Activated naive CD8-positive, alpha-beta T cell treated with anti-CD3 and anti-CD28 coated beads, Interleukin-2, amount 10 ng/mL, durations not matched to agents 7 days and 5 days (primary cell): Measurements from ENCODE around the gene HIRA. TPM values are rescaled to one million over a fixed set of nuclear protein-coding genes. Genes with fewer than 3 reads are reported as not detected.
"Not testable (repeated sequence)": the region's sequence is repeated elsewhere in the genome, so short reads cannot be mapped to it uniquely, and the experiment has no call there.

Source experiments
- ATAC-seq: fragments of 150-1000 bp; cut with Tn5 transposase; one replicate; pipeline ENCODE4 v1.10.0; 2021; ENCODE audit warnings: low read depth, moderate library complexity
- POLR2A ChIA-PET: fragments of 350-600 bp; sonication (Branson Sonifier 250); formaldehyde crosslinking; loops from one replicate; lab custom pipeline; 2021; ENCODE audit warnings: antibody characterized with exemption; lab: Charles Lee
- DNase-seq: peaks from one replicate; pipeline ENCODE4 v3.0.0; 2021
- H3K27ac Mint-ChIP-seq: one replicate; pipeline ENCODE4 v1.8.0; 2022; ENCODE audit warnings: mild to moderate bottlenecking, mixed read lengths
- H3K27me3 Mint-ChIP-seq: one replicate; pipeline ENCODE4 v1.8.0; 2022; ENCODE audit warnings: mild to moderate bottlenecking, moderate library complexity, mixed read lengths
- H3K36me3 Mint-ChIP-seq: one replicate; pipeline ENCODE4 v1.8.0; 2021; ENCODE audit warnings: mild to moderate bottlenecking, mixed read lengths
- H3K4me1 Mint-ChIP-seq: one replicate; pipeline ENCODE4 v1.8.0; 2021; ENCODE audit warnings: mixed read lengths
- H3K4me3 Mint-ChIP-seq: one replicate; pipeline ENCODE4 v1.8.0; 2022; ENCODE audit warnings: mild to moderate bottlenecking, moderate library complexity, mixed read lengths
- H3K9me3 Mint-ChIP-seq: one replicate; pipeline ENCODE4 v1.8.0; 2021; ENCODE audit warnings: mixed read lengths
- total RNA-seq, 2 experiments: library from RNA; stranded (reverse); gene quantifications; one replicate each; pipeline ENCODE4 v1.2.3, GENCODE V29; 2021

HIRA gene
- total RNA-seq, 2 experiments from 2014 or later: 37.8 to 42.7 TPM

DNA sequence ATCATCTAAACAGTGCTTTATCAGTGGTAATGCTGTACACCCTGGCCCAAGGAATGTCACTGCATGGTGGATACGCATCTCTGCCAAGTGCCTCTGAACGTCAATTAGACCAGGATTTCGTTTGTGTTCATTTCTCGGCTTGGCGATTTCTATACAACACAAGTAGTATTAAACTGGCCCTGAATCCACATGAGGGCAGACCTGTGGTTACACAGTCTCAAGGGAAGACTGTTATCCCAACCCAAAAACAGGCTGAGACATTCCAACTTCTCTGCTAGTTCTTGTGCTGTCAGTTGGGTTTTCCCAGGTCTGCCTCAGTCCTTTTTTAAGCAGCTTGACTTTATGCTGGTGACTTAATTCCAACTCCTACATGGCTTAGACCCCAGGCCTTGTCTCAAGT is 58.1 kb downstream of the HIRA start:
- POLR2A ChIA-PET: no interaction called here
- no peak overlapping the region for H3K4me3 Mint-ChIP-seq
- ATAC-seq (no peak), DNase-seq (no peak)
- H3K27ac Mint-ChIP-seq: no peak overlapping the region
- H3K4me1 Mint-ChIP-seq: no peaks in the 10 kb centered on the region
- H3K27me3 Mint-ChIP-seq: no peaks in the 10 kb centered on the region
- peaks cover 18% of the 10 kb centered on the region for H3K36me3 Mint-ChIP-seq
- no peaks in the 10 kb centered on the region for H3K9me3 Mint-ChIP-seq

GRCh38 chr22:19371893-19372292 is 59.6 kb downstream of the HIRA start:
- POLR2A ChIA-PET: no interaction called here
- Mint-ChIP-seq H3K27me3 (no peaks in the 10 kb centered on the region), H3K9me3 (no peaks in the 10 kb centered on the region), H3K36me3 (peaks cover 16% of the 10 kb centered on the region), H3K4me1 (no peaks in the 10 kb centered on the region), H3K4me3 (no peak overlapping the region), H3K27ac (no peak overlapping the region)
- DNase-seq (no peak), ATAC-seq (no peak)

DNA sequence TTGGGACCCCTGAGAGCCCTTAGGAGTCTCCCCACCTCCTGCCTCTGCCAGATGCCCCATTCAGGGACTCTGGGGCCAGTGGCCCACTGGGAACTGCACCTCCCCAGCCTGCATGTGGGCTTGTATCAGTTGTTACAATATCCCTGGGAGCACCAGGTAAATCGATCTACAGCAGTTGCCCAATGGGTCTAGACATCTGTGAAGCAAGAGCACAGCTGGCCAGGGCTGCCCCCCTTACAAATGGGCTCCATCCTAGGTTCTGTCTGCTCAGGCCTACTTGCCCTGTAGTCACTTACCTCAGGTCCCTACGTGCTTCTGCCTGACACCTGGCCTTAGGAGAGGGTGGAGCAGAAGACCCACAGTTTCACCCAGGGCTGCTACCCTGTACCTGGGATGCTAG is 62.7 kb downstream of the HIRA start:
- Mint-ChIP-seq H3K4me3 (no peak overlapping the region), H3K9me3 (no peaks in the 10 kb centered on the region), H3K27me3 (no peaks in the 10 kb centered on the region), H3K27ac (no peak overlapping the region), H3K36me3 (peaks cover 14% of the 10 kb centered on the region), H3K4me1 (no peaks in the 10 kb centered on the region)
- POLR2A ChIA-PET: no interaction called here
- DNase-seq (no peak), ATAC-seq (no peak)

GRCh38 chr22:19367763-19368367 is 63.7 kb downstream of the HIRA start:
- H3K27ac Mint-ChIP-seq: no peak overlapping the region

DNA sequence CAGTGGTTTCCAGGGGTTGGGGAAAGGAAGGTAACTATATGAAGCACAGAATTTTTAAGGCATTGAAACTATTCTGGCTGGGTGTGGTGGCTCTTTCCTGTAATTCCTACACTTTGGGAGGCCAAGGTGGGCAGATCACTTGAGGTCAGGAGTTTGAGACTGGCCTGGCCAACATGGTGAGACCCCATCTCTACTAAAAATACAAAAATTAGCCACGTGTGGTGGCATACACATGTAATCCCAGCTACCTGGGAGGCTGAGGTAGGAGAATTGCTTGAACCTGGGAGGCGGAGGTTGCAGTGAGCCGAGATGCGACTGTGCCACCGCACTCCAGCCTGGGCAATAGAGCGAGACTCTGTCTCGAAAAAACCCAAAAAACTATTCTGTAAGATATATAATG is 68.0 kb downstream of the HIRA start:
- not testable (repeated sequence) for ATAC-seq, H3K27me3 Mint-ChIP-seq, H3K4me3 Mint-ChIP-seq, H3K4me1 Mint-ChIP-seq, DNase-seq, H3K27ac Mint-ChIP-seq, H3K9me3 Mint-ChIP-seq
- POLR2A ChIA-PET: interaction anchor here (0.6 kb wide), 1 partner anchor 14 kb away, joined by 3 read pairs; no protein-coding TSS in a partner anchor
- peaks cover 26% of the 10 kb centered on the region for H3K36me3 Mint-ChIP-seq

More at GRCh38 chr22:19367763-19368367, 63.7 kb downstream of the HIRA start:
- POLR2A ChIA-PET: no interaction called here
- no peak for DNase-seq
- Mint-ChIP-seq H3K36me3 (peaks cover 15% of the 10 kb centered on the region), H3K4me3 (no peak overlapping the region), H3K4me1 (no peaks in the 10 kb centered on the region), H3K9me3 (no peaks in the 10 kb centered on the region), H3K27me3 (no peaks in the 10 kb centered on the region)
- no peak for ATAC-seq

DNA sequence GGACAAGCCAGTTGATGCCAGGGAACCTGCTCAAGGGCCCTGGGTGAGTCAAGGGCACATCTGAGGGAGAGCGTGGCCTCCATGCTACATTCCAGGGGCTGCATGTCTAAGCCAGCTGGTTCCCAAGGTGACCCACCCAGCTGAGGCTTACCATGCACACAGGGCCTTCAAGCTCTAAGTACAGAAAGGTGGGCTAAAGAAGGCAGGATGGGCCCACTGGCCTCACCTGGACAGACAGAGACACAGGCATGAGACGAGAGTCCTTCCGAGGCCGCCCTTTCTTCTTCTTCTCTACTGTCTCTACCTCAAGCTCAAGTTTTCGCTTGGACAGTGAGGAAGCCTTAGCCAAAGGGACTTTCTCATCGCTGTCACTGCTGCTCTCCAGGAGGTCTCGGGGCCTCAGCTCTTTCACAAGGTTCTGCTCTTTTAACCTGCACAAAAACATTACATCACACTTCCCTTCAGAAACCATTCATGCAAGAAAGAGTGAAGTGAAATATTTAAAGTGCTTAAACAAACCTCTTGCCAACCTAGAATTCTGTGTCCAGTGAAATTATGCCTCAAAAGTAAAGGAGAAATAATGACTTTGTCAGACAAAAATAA is 69.9 kb downstream of the HIRA start:
- POLR2A ChIA-PET: no interaction called here
- Mint-ChIP-seq H3K9me3 (no peaks in the 10 kb centered on the region), H3K27ac (no peak overlapping the region), H3K27me3 (no peaks in the 10 kb centered on the region), H3K4me3 (no peak overlapping the region), H3K4me1 (no peaks in the 10 kb centered on the region), H3K36me3 (peaks cover 26% of the 10 kb centered on the region)
- DNase-seq (no peak), ATAC-seq (no peak)

DNA sequence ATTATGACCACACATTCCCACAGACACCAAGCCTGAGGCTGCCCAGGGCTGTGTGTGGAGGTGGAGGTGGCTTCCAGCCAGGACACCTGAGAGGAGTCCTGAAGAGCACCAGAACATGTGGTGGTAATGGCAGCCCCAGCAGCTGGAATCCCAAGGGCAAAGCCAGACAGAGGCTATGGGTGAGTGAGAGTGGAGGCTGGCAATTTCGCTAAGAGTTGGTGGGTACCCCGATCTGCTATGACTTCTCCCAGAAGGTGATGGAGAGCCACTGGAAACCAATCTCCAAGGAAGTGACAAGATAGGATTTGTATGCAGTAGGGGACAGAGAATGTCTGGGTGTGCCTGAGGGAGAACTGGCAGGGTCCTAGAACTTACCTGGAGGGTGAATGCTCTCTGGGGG is 70.7 kb downstream of the HIRA start:
- POLR2A ChIA-PET: no interaction called here
- peaks cover 23% of the 10 kb centered on the region for H3K36me3 Mint-ChIP-seq
- ATAC-seq (no peak), DNase-seq (no peak)
- H3K4me3 Mint-ChIP-seq: no peak overlapping the region
- H3K27ac Mint-ChIP-seq: no peak overlapping the region
- H3K27me3 Mint-ChIP-seq: no peaks in the 10 kb centered on the region
- no peaks in the 10 kb centered on the region for H3K4me1 Mint-ChIP-seq
- H3K9me3 Mint-ChIP-seq: no peaks in the 10 kb centered on the region

DNA sequence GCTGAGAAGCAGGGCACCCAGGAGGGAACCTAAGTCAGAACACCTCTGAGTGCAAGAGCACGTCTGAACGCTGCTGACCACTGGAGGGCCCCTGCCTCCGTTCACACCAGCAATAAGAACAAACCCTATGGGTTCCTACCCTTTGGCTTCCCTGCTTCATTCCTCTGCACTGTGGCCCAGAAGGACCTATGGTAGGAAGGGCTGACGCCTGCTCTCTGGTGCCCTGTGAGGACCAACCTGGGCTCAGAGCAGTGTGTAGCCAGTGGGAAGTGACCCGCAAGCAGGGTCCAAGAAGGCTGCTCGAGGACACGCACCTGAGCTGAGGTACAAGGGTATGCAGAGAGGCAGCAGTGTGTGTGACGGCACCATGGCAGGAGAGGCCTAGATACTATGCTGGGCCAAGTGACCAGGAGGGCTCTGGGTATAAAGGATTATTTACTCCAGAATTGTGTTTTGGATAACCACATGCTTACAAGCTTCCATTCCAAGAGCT is 71.2 kb downstream of the HIRA start:
- Mint-ChIP-seq H3K36me3 (peaks cover 23% of the 10 kb centered on the region), H3K27ac (no peak overlapping the region), H3K27me3 (no peaks in the 10 kb centered on the region), H3K4me1 (no peaks in the 10 kb centered on the region), H3K9me3 (no peaks in the 10 kb centered on the region), H3K4me3 (no peak overlapping the region)
- ATAC-seq (no peak), DNase-seq (no peak)
- POLR2A ChIA-PET: no interaction called here

- DNase-seq: no peak
- Mint-ChIP-seq H3K9me3 (no peaks in the 10 kb centered on the region), H3K36me3 (peaks cover 20% of the 10 kb centered on the region), H3K4me3 (no peak overlapping the region), H3K4me1 (no peaks in the 10 kb centered on the region), H3K27me3 (no peaks in the 10 kb centered on the region), H3K27ac (no peak overlapping the region)
- ATAC-seq: no peak
- POLR2A ChIA-PET: no interaction called here
These were observed 71.8 kb downstream of the HIRA start for GRCh38 chr22:19359554-19360299.

GRCh38 chr22:19358703-19359553 is 72.6 kb downstream of the HIRA start:
- Mint-ChIP-seq H3K9me3 (no peaks in the 10 kb centered on the region), H3K27ac (no peak overlapping the region), H3K4me3 (no peak overlapping the region), H3K36me3 (peaks cover 18% of the 10 kb centered on the region), H3K4me1 (no peaks in the 10 kb centered on the region), H3K27me3 (no peaks in the 10 kb centered on the region)
- no peak for DNase-seq
- ATAC-seq: no peak
- POLR2A ChIA-PET: no interaction called here

- Mint-ChIP-seq H3K36me3 (peaks cover 17% of the 10 kb centered on the region), H3K27ac (no peak overlapping the region), H3K4me1 (no peaks in the 10 kb centered on the region), H3K9me3 (no peaks in the 10 kb centered on the region), H3K4me3 (no peak overlapping the region), H3K27me3 (no peaks in the 10 kb centered on the region)
- DNase-seq: no peak
- ATAC-seq: no peak
- POLR2A ChIA-PET: no interaction called here
These were observed 73.3 kb downstream of the HIRA start for GRCh38 chr22:19358195-19358594.

DNA sequence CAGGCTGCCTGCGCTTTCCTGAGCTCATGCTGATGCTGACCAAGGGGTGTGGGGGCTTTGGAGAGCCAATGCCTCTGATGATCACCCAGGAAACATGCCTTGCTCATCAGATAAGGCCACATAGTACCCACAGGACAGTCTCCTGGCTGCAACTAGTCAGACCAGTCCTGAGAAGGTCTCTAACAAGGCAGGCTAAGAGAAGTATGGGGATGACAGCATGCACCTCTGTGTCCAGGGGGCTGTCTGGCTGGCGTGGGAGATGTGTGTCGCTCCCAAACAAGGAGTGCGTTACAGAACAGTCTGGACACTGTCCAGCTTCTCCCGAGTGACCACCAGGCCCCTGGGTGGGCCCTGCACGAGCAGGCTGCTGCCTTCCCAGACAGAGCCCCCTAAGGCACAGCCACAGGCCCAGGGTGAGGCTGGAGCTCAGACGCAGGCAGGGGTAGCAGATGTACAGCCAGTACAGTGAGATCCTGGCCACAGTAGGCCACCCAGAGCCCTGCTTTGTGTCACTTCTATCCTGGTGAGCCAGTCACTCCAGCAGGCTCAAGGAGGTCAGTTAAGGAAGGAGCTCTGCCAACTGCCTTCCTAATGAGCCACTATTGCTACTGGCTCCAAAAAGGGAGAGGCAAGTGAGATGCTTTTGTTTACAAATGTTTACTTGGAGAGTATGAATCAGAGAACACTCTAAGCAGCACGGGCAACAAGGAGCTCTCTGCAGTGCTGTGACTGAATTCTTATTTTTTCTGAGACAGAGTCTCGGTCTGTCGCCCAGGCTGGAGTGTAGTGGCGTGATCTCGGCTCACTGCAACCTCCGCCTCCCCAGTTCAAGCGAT is 74.0 kb downstream of the HIRA start:
- H3K4me3 Mint-ChIP-seq: no peak overlapping the region

More for the DNA sequence above, 74.0 kb downstream of the HIRA start:
- no peak for ATAC-seq
- H3K4me1 Mint-ChIP-seq: no peaks in the 10 kb centered on the region
- POLR2A ChIA-PET: no interaction called here
- no peak for DNase-seq
- peaks cover 17% of the 10 kb centered on the region for H3K36me3 Mint-ChIP-seq
- H3K9me3 Mint-ChIP-seq: no peaks in the 10 kb centered on the region
- H3K27ac Mint-ChIP-seq: no peak overlapping the region
- H3K27me3 Mint-ChIP-seq: no peaks in the 10 kb centered on the region
